ENCODE results near the gene COL6A2.
"Not testable (repeated sequence)": the region's sequence is repeated elsewhere in the genome, so short reads cannot be mapped to it uniquely, and the experiment has no call there.

COL6A2 gene

GRCh38 chr21:46142582-46143473 is 44.9 kb downstream of the COL6A2 start:
- H3K4me3 ChIP-seq (ENCODE audit: low read length), result no peak overlapping the region
- TF ChIP-seq, protein P1, sequence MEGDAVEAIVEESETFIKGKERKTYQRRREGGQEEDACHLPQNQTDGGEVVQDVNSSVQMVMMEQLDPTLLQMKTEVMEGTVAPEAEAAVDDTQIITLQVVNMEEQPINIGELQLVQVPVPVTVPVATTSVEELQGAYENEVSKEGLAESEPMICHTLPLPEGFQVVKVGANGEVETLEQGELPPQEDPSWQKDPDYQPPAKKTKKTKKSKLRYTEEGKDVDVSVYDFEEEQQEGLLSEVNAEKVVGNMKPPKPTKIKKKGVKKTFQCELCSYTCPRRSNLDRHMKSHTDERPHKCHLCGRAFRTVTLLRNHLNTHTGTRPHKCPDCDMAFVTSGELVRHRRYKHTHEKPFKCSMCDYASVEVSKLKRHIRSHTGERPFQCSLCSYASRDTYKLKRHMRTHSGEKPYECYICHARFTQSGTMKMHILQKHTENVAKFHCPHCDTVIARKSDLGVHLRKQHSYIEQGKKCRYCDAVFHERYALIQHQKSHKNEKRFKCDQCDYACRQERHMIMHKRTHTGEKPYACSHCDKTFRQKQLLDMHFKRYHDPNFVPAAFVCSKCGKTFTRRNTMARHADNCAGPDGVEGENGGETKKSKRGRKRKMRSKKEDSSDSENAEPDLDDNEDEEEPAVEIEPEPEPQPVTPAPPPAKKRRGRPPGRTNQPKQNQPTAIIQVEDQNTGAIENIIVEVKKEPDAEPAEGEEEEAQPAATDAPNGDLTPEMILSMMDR (IDR thresholded peaks at IDR 0.05; ENCODE audit: insufficient read depth, low read depth, low read length, missing control alignments), result no peak
- no peak for DNase-seq (ENCODE audit: low read depth)

DNA sequence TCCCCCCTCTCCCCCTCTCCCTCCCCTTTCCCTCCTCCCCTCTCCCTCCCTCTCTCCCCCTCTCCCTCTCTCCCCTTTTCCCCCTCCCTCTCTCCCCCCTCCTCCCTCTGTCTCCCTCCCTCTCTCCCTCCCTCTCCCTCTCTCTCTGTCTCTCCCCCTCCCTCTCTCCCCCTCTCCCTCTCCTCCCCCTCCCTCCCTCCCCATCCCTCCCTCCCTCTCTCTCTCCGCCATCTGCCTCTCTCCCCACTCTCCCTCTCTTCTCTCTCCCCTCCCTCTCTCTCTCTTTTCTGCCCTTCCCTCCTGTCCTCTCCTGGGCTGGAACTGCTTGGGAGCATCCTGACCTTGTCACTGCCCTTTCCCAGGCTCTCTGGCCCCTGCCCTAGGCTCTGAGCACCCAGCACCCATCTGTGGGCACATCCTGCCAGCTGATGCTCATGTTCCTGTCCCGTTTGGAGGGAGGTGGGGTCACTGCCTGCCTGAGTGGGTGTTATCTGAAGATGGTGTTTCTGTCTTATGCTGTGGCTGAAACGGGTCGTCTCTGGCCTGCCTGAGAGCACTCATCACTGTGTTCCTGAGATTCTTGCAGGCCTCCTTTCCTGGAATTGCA is 46.7 kb downstream of the COL6A2 start:
- TF ChIP-seq, protein P1 (IDR thresholded peaks at IDR 0.05; ENCODE audit: insufficient read depth, low read depth, low read length, missing control alignments), result no peak
- no peak for DNase-seq (ENCODE audit: low read depth)
- no peak overlapping the region for H3K4me3 ChIP-seq (ENCODE audit: low read length)

- DNase-seq (ENCODE audit: low read depth), result no peak
- TF ChIP-seq, protein P1 (IDR thresholded peaks at IDR 0.05; ENCODE audit: insufficient read depth, low read depth, low read length, missing control alignments), result no peak
- no peak overlapping the region for H3K4me3 ChIP-seq (ENCODE audit: low read length)
These were observed 47.4 kb downstream of the COL6A2 start for GRCh38 chr21:46145159-46145839.

DNA sequence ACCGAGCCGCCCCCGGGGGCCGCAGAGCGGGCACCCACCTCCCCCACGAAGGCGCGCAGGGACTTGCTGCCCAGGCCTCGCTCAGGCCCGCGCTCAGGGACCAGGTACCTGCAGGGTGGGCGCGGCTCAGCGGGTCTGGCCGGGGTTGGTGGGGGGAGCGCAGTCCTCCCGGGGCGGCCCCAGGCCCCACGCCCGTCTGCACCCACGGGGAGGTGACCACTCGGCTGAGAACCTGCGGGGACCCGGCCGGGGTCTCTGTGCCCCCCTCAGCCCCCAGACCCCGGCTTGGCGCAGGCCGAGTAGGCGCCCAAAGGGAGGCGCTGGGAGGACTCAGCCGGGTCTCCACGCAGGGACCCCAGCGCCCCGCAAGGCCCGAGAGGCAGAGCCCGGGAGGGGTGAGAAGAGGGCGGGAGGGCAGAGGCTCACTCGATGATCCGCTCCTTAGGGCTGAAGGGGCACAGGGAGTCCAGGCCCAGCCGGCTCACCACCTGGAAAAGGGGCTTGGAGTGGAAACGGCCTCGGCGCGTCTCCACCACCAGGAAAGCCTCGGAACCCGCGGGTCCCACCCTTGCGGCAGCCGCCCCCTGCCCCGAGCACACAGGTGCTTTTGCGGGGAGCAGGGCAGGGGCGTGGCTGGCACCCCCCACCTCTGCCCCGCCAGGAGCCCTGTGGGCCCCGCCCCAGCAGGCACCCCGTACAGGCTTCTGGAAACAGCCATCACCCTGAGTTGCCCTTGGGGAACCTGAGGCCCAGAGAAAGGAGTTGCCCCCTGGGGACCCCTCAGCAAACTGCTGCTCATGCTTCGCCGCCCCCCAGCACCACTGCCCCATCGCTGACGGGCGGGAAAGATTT is 48.2 kb downstream of the COL6A2 start:
- H3K4me3 ChIP-seq (ENCODE audit: low read length), result no peak overlapping the region
- TF ChIP-seq, protein P1 (IDR thresholded peaks at IDR 0.05; ENCODE audit: insufficient read depth, low read depth, low read length, missing control alignments), result no peak
- no peak for DNase-seq (ENCODE audit: low read depth)

DNA sequence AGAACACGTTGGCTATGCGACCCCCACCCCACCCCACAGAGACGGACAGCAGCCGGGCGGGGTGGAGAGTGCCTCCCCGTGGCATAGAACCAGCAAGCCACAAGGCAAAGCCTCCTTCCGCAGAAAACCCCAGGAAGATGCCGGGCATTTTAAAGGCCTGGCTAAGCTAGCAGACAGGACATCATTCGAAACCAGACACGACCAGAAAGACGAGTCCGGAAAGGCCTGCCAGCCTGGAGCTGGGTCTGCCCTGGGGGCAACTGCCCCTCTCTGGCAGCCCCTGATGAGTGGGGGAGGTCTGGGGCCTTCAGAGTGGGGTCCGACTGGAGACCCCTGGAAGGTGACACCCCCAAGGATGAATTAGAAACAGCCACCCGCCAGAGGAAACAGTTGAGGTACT is 48.9 kb downstream of the COL6A2 start:
- no peak overlapping the region for H3K4me3 ChIP-seq (ENCODE audit: low read length)
- TF ChIP-seq, protein P1 (IDR thresholded peaks at IDR 0.05; ENCODE audit: insufficient read depth, low read depth, low read length, missing control alignments), result no peak
- no peak for DNase-seq (ENCODE audit: low read depth)

DNA sequence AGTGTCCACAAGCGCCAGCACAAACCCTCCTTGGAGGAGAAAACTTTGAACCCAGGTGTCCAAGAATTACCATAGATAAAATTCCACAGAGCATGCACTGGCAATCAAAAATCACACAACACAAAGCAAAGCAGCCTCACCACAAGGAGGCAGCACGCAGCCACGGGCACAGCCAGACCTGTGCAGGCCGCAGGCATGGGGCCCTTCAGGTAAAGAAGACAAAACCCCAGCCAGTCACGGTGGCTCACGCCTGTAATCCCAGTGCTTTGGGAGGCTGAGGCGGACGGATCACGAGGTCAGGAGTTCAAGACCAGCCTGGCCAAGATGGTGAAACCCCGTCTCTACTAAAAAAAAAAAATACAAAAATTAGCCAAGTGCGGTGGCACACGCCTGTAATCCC is 49.5 kb downstream of the COL6A2 start:
- peak; percentile 56 for DNase-seq (ENCODE audit: low read depth)

More for the DNA sequence above, 49.5 kb downstream of the COL6A2 start:
- TF ChIP-seq, protein P1 (IDR thresholded peaks at IDR 0.05; ENCODE audit: insufficient read depth, low read depth, low read length, missing control alignments), result peak; percentile 56
- not testable (repeated sequence) for H3K4me3 ChIP-seq (ENCODE audit: low read length)
